A673 (cell line): ENCODE data around the gene RNF167.

Experiments
- CTCF ChIP-seq: fragments of 300-800, 200-600 bp; sonication (generic); conservative IDR thresholded peaks from 2 replicates; pipeline ENCODE4 v1.5.1; 2017; ENCODE audit warnings: low read depth, mild to moderate bottlenecking, antibody characterized with exemption, low read length, moderate library complexity, mixed read lengths
- EZH2 ChIP-seq: fragments of 200-600 bp; sonication (generic); IDR thresholded peaks from 2 replicates; pipeline ENCODE4 v1.6.1; 2017; ENCODE audit warnings: borderline replicate concordance, low read depth, mild to moderate bottlenecking, mixed read lengths, antibody characterized with exemption, low read length; ENCODE audit not compliant: poor library complexity, severe bottlenecking

- TF ChIP-seq CTCF (no peak), EZH2 (no peak)
These were observed 26.1 kb upstream of the RNF167 start for GRCh38 chr17:4913994-4914393.
